HG03045 (cell line): ENCODE results near the gene LORICRIN.

Experiments
- ATAC-seq: cut with Tn5 transposase; IDR thresholded peaks from one replicate; pipeline ENCODE4 v1.9.1; 2021; ENCODE audit warnings: mild to moderate bottlenecking, moderate library complexity; ENCODE audit not compliant: unreplicated experiment

Gene LORICRIN

DNA sequence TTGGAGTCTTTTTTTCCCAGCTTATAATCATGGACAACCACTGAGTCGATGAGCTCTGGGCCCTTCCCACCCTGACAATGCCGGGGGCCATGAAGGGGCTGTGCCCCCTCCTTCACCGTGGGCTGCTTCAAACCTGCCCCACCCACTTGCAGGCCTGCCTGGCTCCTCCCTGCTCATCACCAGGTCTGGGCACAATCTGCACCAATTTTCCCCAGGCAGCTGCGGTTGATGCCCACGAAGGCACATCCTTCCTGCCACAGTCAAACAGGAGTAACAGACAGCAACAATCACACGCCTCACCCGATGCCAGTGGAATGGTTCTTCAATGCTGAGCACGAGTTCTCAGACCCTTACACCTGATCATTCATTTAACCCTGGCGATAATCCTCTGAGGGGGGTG, 34.4 kb downstream of the LORICRIN start:
- ATAC-seq: no peak

DNA sequence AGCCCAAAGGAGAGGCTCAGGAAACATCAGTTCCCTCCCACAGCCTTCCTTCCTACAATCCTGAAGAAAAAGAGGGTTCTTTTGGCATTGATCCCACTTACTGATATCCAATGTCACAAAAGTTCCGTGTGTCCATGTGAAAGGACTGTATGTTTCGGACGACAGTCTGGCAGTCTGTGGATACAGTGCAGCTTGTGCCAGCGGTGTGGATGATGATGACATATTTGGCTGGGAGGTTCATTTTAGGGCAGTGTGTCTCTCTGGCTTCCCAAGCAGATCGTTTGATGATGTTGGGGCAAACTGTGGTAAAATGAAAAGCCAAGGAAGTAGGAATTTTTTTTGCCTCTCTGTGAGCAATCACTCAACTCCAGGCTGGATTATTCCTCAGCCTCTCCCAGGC, 42.8 kb downstream of the LORICRIN start:
- ATAC-seq: no peak

DNA sequence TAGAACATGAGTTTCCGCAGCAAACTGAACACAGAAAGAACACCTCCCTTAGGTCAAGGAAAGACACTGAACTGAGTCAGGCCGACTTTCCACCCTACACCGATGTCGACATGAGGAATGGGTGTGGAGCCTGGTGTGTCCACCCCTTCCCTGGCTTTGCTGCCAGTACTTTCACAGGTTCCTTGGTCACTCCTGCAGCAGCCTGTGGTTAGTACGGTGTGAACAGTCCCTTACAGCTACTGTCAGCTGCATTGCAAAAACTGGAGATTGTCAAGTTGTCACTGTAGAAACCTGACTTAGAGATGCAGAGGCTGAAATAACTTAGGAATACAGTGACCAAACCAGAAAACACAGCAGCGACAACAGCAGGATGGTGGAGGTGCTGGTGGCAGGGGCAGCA, 46.2 kb downstream of the LORICRIN start:
- no peak for ATAC-seq

DNA sequence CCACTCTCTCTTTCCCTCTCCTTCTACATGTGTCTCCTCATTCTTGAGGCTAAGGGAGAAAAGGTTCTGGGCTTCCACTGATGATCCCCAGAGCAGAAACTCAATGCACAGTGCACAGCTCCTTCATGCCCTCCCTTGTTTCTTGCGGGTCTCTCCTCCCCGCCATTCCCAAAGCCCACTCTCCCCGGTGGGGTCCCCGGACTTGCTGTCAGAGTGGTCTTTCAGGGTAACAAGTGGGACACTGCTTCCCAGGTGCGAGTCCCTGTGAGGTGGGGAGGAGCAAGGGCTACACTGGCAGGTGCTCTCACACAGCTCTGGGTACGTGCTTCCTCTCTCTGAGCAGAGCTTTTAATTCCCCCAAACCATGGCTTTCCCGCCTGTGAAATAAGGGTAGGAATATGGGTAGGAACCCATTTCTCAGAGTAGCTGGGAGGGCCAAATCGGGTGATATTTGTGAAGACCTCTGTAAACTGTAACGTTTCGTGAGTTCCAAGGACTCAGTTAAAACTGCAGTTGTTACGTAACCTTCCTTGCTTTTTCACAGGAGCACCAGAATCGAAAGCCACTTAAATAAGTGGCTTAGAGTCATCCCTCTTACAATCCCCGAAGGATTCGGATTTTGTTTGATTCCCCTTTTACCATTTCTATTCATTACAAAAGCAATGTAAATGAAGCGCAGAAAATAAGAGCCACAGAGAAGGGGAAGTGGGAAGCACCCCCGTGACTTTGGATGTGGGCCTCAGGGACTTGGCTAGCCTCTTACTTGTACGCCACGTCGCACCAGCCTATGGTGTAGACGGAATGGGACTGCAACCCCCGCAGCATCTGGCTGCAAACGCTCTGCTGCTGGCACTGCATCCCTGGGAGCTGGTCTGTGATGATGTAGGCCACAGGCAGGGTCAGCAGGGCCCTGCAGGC, 47.1 kb downstream of the LORICRIN start:
- ATAC-seq: no peak

DNA sequence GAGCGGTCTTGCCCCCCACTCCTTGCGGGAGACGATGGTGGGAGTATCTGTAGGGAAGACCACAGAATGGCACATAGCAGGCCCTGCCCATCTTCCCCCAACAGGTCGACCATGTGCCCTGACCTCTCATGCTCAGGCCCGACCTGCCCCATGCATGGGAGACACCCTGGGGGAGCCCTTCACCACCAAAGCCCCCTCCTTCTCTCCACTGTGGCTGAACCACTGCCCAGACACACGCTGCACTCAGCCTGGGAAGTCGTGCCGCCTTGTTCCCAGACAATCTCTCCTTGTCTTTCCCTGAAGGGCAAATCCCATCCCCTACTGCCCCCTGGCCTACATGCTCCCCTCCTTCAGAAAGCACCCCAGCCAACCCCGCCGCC, 47.7 kb downstream of the LORICRIN start:
- ATAC-seq: no peak

DNA sequence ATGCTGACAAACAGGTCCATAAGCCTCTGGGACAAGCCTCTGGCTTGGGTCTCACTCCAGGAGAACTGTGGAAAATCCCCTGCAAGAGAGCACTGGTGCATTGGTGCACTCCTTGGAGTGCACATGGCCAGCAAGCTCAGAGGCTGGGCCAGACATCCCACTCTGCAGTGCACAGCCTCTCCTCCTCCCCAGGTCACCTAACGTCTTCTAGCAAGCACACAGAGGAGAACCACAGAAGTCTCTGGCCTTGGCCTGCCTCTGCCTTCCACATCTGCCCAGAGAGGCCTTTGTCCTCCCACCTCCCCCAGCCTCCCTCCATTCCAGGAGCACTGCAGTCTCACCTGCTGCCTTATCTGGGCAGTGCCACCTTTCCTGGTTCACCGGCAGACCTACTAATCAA, 49.1 kb downstream of the LORICRIN start:
- no peak for ATAC-seq

DNA sequence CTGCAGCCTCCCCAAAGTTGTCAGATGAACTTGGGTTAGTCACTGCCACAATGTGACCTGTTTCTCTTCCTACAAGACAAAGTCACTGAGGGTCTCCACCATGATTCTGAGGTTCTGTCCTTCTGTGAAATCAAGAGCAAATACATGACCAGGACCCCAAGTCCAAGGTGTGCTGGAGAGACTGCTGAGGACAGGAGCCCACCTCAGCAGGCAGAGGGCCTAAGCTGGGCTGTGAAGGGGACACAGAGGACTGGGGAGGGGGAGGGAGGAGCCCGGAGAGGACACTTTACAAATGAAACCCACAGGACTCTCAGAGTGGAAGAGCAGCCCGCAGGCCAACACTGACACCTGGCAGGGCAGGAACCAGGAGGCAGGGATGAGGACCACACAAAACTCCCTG, 50.0 kb downstream of the LORICRIN start:
- no peak for ATAC-seq

DNA sequence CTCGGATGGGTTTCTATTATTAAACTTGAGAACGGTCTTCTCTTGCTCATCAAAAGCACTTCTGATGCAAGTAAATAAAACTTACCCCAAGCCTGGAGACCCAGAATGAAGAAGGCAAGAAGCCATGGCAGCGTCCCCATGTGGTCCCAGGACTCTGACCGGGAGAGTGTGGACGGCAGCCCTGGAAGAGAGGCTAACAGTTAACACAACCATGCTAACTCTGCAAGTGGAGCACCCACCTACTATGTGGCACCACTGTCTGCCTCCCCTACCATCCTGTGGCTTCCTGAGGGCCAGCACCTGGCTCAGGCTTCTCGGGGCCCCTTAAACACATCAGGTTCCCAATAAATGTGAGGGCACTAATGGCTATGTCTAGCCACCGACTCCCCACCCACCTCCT, 51.0 kb downstream of the LORICRIN start:
- ATAC-seq: no peak
